Endothelial cell of umbilical vein (primary cell): ENCODE results near the gene LDLRAD4. TPM values are rescaled to one million over a fixed set of nuclear protein-coding genes. Genes with fewer than 3 reads are reported as not detected.

Source experiments
- BruUV-seq: library from RNA; stranded (reverse); fragments of 400-500 nt; replicated peaks from 2 replicates; lab custom pipeline; 2021; lab: Mats Ljungman, UMichigan
- CTCF ChIA-PET: fragments of 300-600, 350-600 bp; sonication (Branson Sonifier 250); formaldehyde crosslinking; loops from one replicate; lab custom pipeline; 2021; ENCODE audit warnings: antibody characterized with exemption, inconsistent platforms; lab: Charles Lee
- POLR2A ChIA-PET: fragments of 300-600, 350-600 bp; sonication (Branson Sonifier 250); formaldehyde crosslinking; loops from one replicate; lab custom pipeline; 2021; ENCODE audit warnings: antibody characterized with exemption, inconsistent platforms; lab: Charles Lee
- DNase-seq: peaks from one replicate; pipeline ENCODE4 v3.0.0-alpha.2; 2011; ENCODE audit warnings: low read depth, low spot score
- FAIRE-seq: peaks from 2 replicates; lab custom pipeline; 2011; peaks lifted over from hg19 to GRCh38; lab: Jason Lieb, UNC
- H2AFZ ChIP-seq: 2 replicates; pipeline ENCODE4 v1.6.0; 2012; ENCODE audit warnings: low read depth, low read length, control low read depth, inconsistent platforms
- H3K27ac ChIP-seq: 2 replicates; pipeline ENCODE4 v1.5.1; 2011; ENCODE audit warnings: low read depth, mild to moderate bottlenecking, control low read depth, low read length, moderate library complexity; ENCODE audit not compliant: insufficient read depth
- H3K27me3 ChIP-seq, 2 experiments: 2 replicates each; pipeline versions ENCODE4 v1.6.0 to v1.6.1; 2011; ENCODE audit warnings: low read length in 2 of 2, mixed read lengths in 1 of 2; ENCODE audit not compliant: control insufficient read depth in 2 of 2, insufficient read depth in 2 of 2
- H3K36me3 ChIP-seq, 2 experiments: 2 replicates in 1 of 2; 3 replicates in 1 of 2; pipeline ENCODE4 v1.5.1; 2011; ENCODE audit warnings: low read length in 2 of 2, mild to moderate bottlenecking in 1 of 2, moderate library complexity in 1 of 2; ENCODE audit not compliant: control insufficient read depth in 2 of 2, insufficient read depth in 2 of 2; ENCODE audit errors: extremely low read depth in 1 of 2
- H3K4me1 ChIP-seq: 3 replicates; pipeline ENCODE4 v1.5.1; 2011; ENCODE audit warnings: mild to moderate bottlenecking, low read length; ENCODE audit not compliant: control insufficient read depth, insufficient read depth; ENCODE audit errors: extremely low read depth
- H3K4me2 ChIP-seq: 2 replicates; pipeline ENCODE4 v1.6.1; 2011; ENCODE audit warnings: low read length, control low read depth, mixed read lengths; ENCODE audit not compliant: insufficient read depth
- H3K4me3 ChIP-seq, 3 experiments: fragments of 200-600 bp in 1 of 3; sonication (generic), shearing (Covaris generic) in 1 of 3; replicated peaks in 1 of 3; 2 replicates each; pipeline ENCODE4 v1.5.1; 2011 to 2016; ENCODE audit warnings: control low read depth in 3 of 3, low read length in 3 of 3, mild to moderate bottlenecking in 2 of 3, inconsistent platforms in 1 of 3, low read depth in 1 of 3, moderate library complexity in 1 of 3; ENCODE audit not compliant: insufficient read depth in 1 of 3
- H3K79me2 ChIP-seq: 2 replicates; pipeline ENCODE4 v1.6.0; 2012; ENCODE audit warnings: low read length, inconsistent platforms; ENCODE audit not compliant: control insufficient read depth, insufficient read depth
- H3K9ac ChIP-seq: replicated peaks from 2 replicates; pipeline ENCODE3; 2011; ENCODE audit warnings: low read length, control low read depth; ENCODE audit not compliant: insufficient read depth; ENCODE audit errors: extremely low read depth
- H3K9me1 ChIP-seq: replicated peaks from 3 replicates; pipeline ENCODE4 v1.6.0; 2011; ENCODE audit warnings: mild to moderate bottlenecking, low read length; ENCODE audit not compliant: control insufficient read depth, insufficient read depth; ENCODE audit errors: extremely low read depth
- H3K9me3 ChIP-seq: replicated peaks from 2 replicates; pipeline ENCODE4 v1.5.1; 2012; ENCODE audit warnings: low read length, inconsistent platforms; ENCODE audit not compliant: control insufficient read depth, insufficient read depth
- H4K20me1 ChIP-seq: replicated peaks from 2 replicates; pipeline ENCODE3; 2011; ENCODE audit warnings: mild to moderate bottlenecking, low read length; ENCODE audit not compliant: control insufficient read depth, insufficient read depth; ENCODE audit errors: extremely low read depth
- EZH2 ChIP-seq: IDR thresholded peaks from 2 replicates; pipeline ENCODE4 v1.6.1; 2012; ENCODE audit warnings: borderline replicate concordance, low read depth, mild to moderate bottlenecking, moderate library complexity, low read length, inconsistent platforms; ENCODE audit not compliant: severe bottlenecking
- FOS ChIP-seq: IDR thresholded peaks from 2 replicates; pipeline ENCODE4 v1.6.1; 2011; ENCODE audit warnings: mild to moderate bottlenecking, low read length, moderate library complexity, borderline replicate concordance; ENCODE audit not compliant: insufficient read depth
- GATA2 ChIP-seq: IDR thresholded peaks from 2 replicates; pipeline ENCODE4 v1.7.0; 2011; ENCODE audit warnings: low read depth, mild to moderate bottlenecking, moderate library complexity, mixed read lengths, low read length; ENCODE audit not compliant: insufficient read length, insufficient read depth
- JUN ChIP-seq: IDR thresholded peaks from 2 replicates; pipeline ENCODE4 v1.6.1; 2011; ENCODE audit warnings: borderline replicate concordance, low read depth; ENCODE audit not compliant: insufficient read length, insufficient read depth
- MAX ChIP-seq: IDR thresholded peaks from 2 replicates; pipeline ENCODE4 v1.6.1; 2011; ENCODE audit not compliant: insufficient read depth, insufficient read length
- MYC ChIP-seq: IDR thresholded peaks from one replicate; pipeline ENCODE4 v1.6.1; 2011; ENCODE audit warnings: mild to moderate bottlenecking, low read depth, low read length
- POLR2A ChIP-seq: IDR thresholded peaks from 2 replicates; pipeline ENCODE4 v1.6.1; 2012; ENCODE audit warnings: low read depth, mild to moderate bottlenecking, control low read depth, low read length
- POLR2AphosphoS5 ChIP-seq: IDR thresholded peaks from 2 replicates; pipeline ENCODE4 v1.6.1; 2012; ENCODE audit warnings: low read depth, mild to moderate bottlenecking, control low read depth, low read length, moderate library complexity; ENCODE audit not compliant: insufficient read depth
- dilution Hi-C: fragments of 300-500 bp; cut with MboI; formaldehyde crosslinking; loops from one replicate; pipeline ENCODE4 v1.15.0; 2019; ENCODE audit warnings: low sequenced_read_pairs; ENCODE audit not compliant: extremely low pct_ligation_motif_present
- intact Hi-C: fragments of 100-400 bp; cut with micrococcal nuclease; formaldehyde crosslinking; loops from one replicate; pipeline ENCODE4 v1.10.0; 2022
- polyA plus RNA-seq, 4 experiments: library from polyadenylated mRNA; depleted of rRNA in 3 of 4; stranded (reverse) in 3 of 4; unstranded in 1 of 4; fragments of >200 nt; gene quantifications; 2 replicates each; pipeline versions ENCODE4 v1.2.1 to v1.2.3, GENCODE V29; 2011 to 2012; ENCODE audit warnings: missing spikeins in 1 of 4
- total RNA-seq: library from RNA; stranded (reverse); gene quantifications from 2 replicates; pipeline ENCODE4 v1.2.3, GENCODE V29; 2021
- TF ChIP-seq, protein P1 (sequence below), 2 donors: IDR thresholded peaks; 1 replicate in 1 of 2; 2 replicates in 1 of 2; pipeline ENCODE4 v1.5.1; 2011; ENCODE audit warnings: low read length in 2 of 2, mild to moderate bottlenecking in 2 of 2, moderate library complexity in 2 of 2, control low read depth in 1 of 2, inconsistent platforms in 1 of 2, low read depth in 1 of 2; ENCODE audit not compliant: insufficient read depth in 1 of 2; ENCODE audit errors: extremely low read depth in 1 of 2

The LDLRAD4 gene
- total and polyA plus RNA-seq, 2 donors (not counting 3 experiments of a cell fraction or from before 2014, with no cell fraction given), result 5.2 to 6.5 TPM

GRCh38 chr18:13456736-13457271, 238.2 kb downstream of the LDLRAD4 start:
- no peaks in the 10 kb centered on the region for H3K9me3 ChIP-seq
- H3K9ac ChIP-seq, result no peak overlapping the region
- peak overlapping the region; percentile 40 for H3K27ac ChIP-seq
- H3K36me3 ChIP-seq, result no peaks in the 10 kb centered on the region
- peaks cover 11% of the 10 kb centered on the region for H3K4me1 ChIP-seq
- H4K20me1 ChIP-seq, result no peaks in the 10 kb centered on the region
- FAIRE-seq (no peak), DNase-seq (peak; percentile 35)
- no TSS peak for BruUV-seq
- intact Hi-C loops (no loop called here), dilution Hi-C loops (no loop called here)
- TF ChIP-seq GATA2, result no peak
- TF ChIP-seq MAX, result no peak
- TF ChIP-seq FOS, result no peak
- TF ChIP-seq, protein P1, sequence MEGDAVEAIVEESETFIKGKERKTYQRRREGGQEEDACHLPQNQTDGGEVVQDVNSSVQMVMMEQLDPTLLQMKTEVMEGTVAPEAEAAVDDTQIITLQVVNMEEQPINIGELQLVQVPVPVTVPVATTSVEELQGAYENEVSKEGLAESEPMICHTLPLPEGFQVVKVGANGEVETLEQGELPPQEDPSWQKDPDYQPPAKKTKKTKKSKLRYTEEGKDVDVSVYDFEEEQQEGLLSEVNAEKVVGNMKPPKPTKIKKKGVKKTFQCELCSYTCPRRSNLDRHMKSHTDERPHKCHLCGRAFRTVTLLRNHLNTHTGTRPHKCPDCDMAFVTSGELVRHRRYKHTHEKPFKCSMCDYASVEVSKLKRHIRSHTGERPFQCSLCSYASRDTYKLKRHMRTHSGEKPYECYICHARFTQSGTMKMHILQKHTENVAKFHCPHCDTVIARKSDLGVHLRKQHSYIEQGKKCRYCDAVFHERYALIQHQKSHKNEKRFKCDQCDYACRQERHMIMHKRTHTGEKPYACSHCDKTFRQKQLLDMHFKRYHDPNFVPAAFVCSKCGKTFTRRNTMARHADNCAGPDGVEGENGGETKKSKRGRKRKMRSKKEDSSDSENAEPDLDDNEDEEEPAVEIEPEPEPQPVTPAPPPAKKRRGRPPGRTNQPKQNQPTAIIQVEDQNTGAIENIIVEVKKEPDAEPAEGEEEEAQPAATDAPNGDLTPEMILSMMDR (IDR thresholded peaks at IDR 0.05; ENCODE audit: extremely low read depth in 1 of 2, insufficient read depth in 1 of 2, low read depth in 1 of 2, low read length in 2 of 2), result no peak
- TF ChIP-seq JUN, result no peak
- TF ChIP-seq POLR2AphosphoS5, result no peak
- TF ChIP-seq EZH2, result no peak
- no peak for TF ChIP-seq MYC
- no peak for TF ChIP-seq POLR2A
- no peak overlapping the region for H3K4me2 ChIP-seq
- H3K79me2 ChIP-seq, result no peaks in the 10 kb centered on the region
- no peaks in the 10 kb centered on the region for H3K27me3 ChIP-seq
- ChIA-PET POLR2A (no interaction called here), CTCF (interaction anchor here (0.9 to 1.5 kb wide), 3 partner anchors 44 to 241 kb away, joined by 3 to 4 read pairs (median 3); no protein-coding TSS in a partner anchor)
- H3K9me1 ChIP-seq, result no peaks in the 10 kb centered on the region
- no peak overlapping the region for H3K4me3 ChIP-seq
- peak overlapping the region; percentile 46 for H2AFZ ChIP-seq
